Stimulated activated CD8-positive, alpha-beta memory T cell treated with anti-CD3 and anti-CD28 coated beads, Interleukin-4, amount 100 ng/mL, for 24 hours (primary cell): Measurements from ENCODE around the gene ERVMER34-1.
A peak's percentile ranks its signal among the peaks of the same experiment; 100 is the strongest.

Experiments used
- DNase-seq: peaks from one replicate; pipeline ENCODE4 v3.0.0-alpha.2; 2020; ENCODE audit warnings: low read depth

ERVMER34-1 gene

GRCh38 chr4:52718123-52718522 is 33.1 kb downstream of the ERVMER34-1 start:
- DNase-seq: no peak

- no peak for DNase-seq
Measured at GRCh38 chr4:52716364-52717151, 34.7 kb downstream of the ERVMER34-1 start.

GRCh38 chr4:52715914-52716313 is 35.3 kb downstream of the ERVMER34-1 start:
- no peak for DNase-seq

- no peak for DNase-seq
Measured at GRCh38 chr4:52715255-52715897, 35.8 kb downstream of the ERVMER34-1 start.

GRCh38 chr4:52714597-52715254 is 36.5 kb downstream of the ERVMER34-1 start:
- DNase-seq: no peak

- DNase-seq: no peak
Measured at GRCh38 chr4:52713456-52713937, 37.7 kb downstream of the ERVMER34-1 start.

- DNase-seq: peak; percentile 98
Measured at GRCh38 chr4:52712251-52713130, 38.7 kb downstream of the ERVMER34-1 start.

- no peak for DNase-seq
Measured at GRCh38 chr4:52711834-52712250, 39.4 kb downstream of the ERVMER34-1 start.

- DNase-seq: no peak
Measured at GRCh38 chr4:52711272-52711671, 40.0 kb downstream of the ERVMER34-1 start.

- no peak for DNase-seq
Measured at GRCh38 chr4:52709155-52709554, 42.1 kb downstream of the ERVMER34-1 start.

GRCh38 chr4:52704661-52705060 is 46.6 kb downstream of the ERVMER34-1 start:
- no peak for DNase-seq

GRCh38 chr4:52704133-52704532 is 47.1 kb downstream of the ERVMER34-1 start:
- DNase-seq: no peak

GRCh38 chr4:52701207-52701606 is 50.0 kb downstream of the ERVMER34-1 start:
- DNase-seq: no peak

GRCh38 chr4:52694936-52695335 is 56.3 kb downstream of the ERVMER34-1 start:
- DNase-seq: no peak

- DNase-seq: no peak
Measured at GRCh38 chr4:52693492-52693891, 57.7 kb downstream of the ERVMER34-1 start.
